ENCODE measurements around the gene NDUFB11. TPM values are rescaled to one million over a fixed set of nuclear protein-coding genes. Genes with fewer than 3 reads are reported as not detected.

The NDUFB11 gene
- total and polyA plus RNA-seq, 2 donors (not counting 3 experiments of a cell fraction or from before 2014, with no cell fraction given), result 65.2 to 88.0 TPM

- POLR2A ChIA-PET, result no interaction called here
- H3K36me3 ChIP-seq (ENCODE audit: control insufficient read depth in 2 of 2, extremely low read depth in 1 of 2, insufficient read depth in 2 of 2, low read length in 2 of 2), result no peaks in the 10 kb centered on the region
- TF ChIP-seq POLR2A (IDR thresholded peaks at IDR 0.05; ENCODE audit: low read depth, low read length) (no peak), POLR2AphosphoS5 (IDR thresholded peaks at IDR 0.05; ENCODE audit: insufficient read depth, low read depth, low read length) (no peak), FOS (IDR thresholded peaks at IDR 0.05; ENCODE audit: borderline replicate concordance, insufficient read depth, low read length) (no peak), MAX (IDR thresholded peaks at IDR 0.05; ENCODE audit: insufficient read depth, insufficient read length) (no peak), EZH2 (IDR thresholded peaks at IDR 0.05; ENCODE audit: borderline replicate concordance, low read depth, low read length, severe bottlenecking) (no peak), JUN (IDR thresholded peaks at IDR 0.05; ENCODE audit: borderline replicate concordance, insufficient read depth, insufficient read length, low read depth) (no peak), MYC (IDR thresholded peaks at IDR 0.05; ENCODE audit: low read depth, low read length) (no peak), GATA2 (IDR thresholded peaks at IDR 0.05; ENCODE audit: insufficient read depth, insufficient read length, low read depth, low read length) (no peak)
- TF ChIP-seq, protein P1, sequence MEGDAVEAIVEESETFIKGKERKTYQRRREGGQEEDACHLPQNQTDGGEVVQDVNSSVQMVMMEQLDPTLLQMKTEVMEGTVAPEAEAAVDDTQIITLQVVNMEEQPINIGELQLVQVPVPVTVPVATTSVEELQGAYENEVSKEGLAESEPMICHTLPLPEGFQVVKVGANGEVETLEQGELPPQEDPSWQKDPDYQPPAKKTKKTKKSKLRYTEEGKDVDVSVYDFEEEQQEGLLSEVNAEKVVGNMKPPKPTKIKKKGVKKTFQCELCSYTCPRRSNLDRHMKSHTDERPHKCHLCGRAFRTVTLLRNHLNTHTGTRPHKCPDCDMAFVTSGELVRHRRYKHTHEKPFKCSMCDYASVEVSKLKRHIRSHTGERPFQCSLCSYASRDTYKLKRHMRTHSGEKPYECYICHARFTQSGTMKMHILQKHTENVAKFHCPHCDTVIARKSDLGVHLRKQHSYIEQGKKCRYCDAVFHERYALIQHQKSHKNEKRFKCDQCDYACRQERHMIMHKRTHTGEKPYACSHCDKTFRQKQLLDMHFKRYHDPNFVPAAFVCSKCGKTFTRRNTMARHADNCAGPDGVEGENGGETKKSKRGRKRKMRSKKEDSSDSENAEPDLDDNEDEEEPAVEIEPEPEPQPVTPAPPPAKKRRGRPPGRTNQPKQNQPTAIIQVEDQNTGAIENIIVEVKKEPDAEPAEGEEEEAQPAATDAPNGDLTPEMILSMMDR (IDR thresholded peaks at IDR 0.05; ENCODE audit: extremely low read depth in 1 of 2, insufficient read depth in 1 of 2, low read depth in 1 of 2, low read length in 2 of 2), result no peak
- no peaks in the 10 kb centered on the region for H3K27me3 ChIP-seq (ENCODE audit: control insufficient read depth in 2 of 2, insufficient read depth in 2 of 2, low read length in 2 of 2)
- FAIRE-seq (no peak), DNase-seq (ENCODE audit: low read depth, low spot score) (peak; percentile 68)
- peak overlapping the region; percentile 51 for H3K27ac ChIP-seq (ENCODE audit: insufficient read depth, low read depth, low read length)
- H2AFZ ChIP-seq (ENCODE audit: low read depth, low read length), result no peak overlapping the region
- H3K9me3 ChIP-seq (replicated peaks; ENCODE audit: control insufficient read depth, insufficient read depth, low read length), result no peaks in the 10 kb centered on the region
- no peaks in the 10 kb centered on the region for H4K20me1 ChIP-seq (replicated peaks; ENCODE audit: control insufficient read depth, extremely low read depth, insufficient read depth, low read length)
- H3K9me1 ChIP-seq (replicated peaks; ENCODE audit: control insufficient read depth, extremely low read depth, insufficient read depth, low read length), result no peaks in the 10 kb centered on the region
- no peak overlapping the region for H3K4me3 ChIP-seq (replicated peaks in 1 of 3; ENCODE audit: insufficient read depth in 1 of 3, low read depth in 1 of 3, low read length in 3 of 3)
- BruUV-seq (replicated peaks), result no TSS peak
- H3K79me2 ChIP-seq (ENCODE audit: control insufficient read depth, insufficient read depth, low read length), result peaks cover 81% of the 10 kb centered on the region
- CTCF ChIA-PET, result no interaction called here
- intact Hi-C loops (cut with micrococcal nuclease) (no loop called here), dilution Hi-C loops (cut with MboI; ENCODE audit: extremely low pct_ligation_motif_present, low sequenced_read_pairs) (no loop called here)
- H3K4me2 ChIP-seq (ENCODE audit: insufficient read depth, low read length), result no peak overlapping the region
- no peak overlapping the region for H3K9ac ChIP-seq (replicated peaks; ENCODE audit: extremely low read depth, insufficient read depth, low read length)
- peaks cover 10% of the 10 kb centered on the region for H3K4me1 ChIP-seq (ENCODE audit: control insufficient read depth, extremely low read depth, insufficient read depth, low read length)
Observed at GRCh38 chrX:47148946-47149345, 4.4 kb upstream of the NDUFB11 start.
